Measurements from ENCODE around the gene EVC.
"Not testable (repeated sequence)": the region's sequence is repeated elsewhere in the genome, so short reads cannot be mapped to it uniquely, and the experiment has no call there.

The EVC gene

DNA sequence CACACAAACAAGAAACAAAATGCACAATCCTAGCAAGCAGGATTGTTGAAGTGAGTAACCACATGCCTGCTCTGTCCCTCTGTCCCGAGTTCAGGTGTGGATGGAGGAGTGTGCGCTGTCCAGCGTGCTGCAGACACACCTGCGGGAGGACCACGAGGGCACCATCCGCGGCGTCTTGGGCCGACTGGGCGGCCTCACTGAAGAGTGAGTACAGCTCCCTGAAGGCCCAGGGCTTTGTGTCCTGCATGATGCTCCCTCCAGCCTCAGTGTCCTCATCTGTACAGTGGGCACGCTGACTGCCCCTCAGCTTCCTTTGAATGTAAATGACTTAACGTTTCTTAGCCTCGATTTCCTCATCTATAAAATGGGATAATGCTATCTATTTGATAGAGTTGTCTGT is 82.5 kb downstream of the EVC start:
- no peak for DNase-seq

DNA sequence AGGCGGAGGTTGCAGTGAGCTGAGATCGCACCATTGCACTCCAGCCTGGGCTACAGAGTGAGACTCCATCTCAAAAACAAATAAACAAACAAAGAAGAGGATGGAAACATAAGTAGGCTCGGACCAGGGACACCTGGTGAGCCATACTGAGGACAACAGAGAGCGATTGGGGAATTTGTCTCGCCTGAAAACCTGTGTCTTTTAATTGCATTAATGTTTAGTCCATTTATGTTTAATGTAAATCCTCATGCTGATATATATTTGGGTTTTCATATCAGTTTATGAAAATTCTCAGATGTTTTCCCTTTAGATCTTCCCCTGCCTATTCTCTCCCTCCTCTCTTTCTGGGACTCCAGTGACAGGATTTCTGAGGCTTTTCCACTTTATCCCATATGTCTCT is 84.6 kb downstream of the EVC start:
- no peak for DNase-seq

- DNase-seq: no peak
Observed at GRCh38 chr4:5796976-5797375, 86.0 kb downstream of the EVC start.

- no peak for DNase-seq
Observed at GRCh38 chr4:5797866-5798265, 86.9 kb downstream of the EVC start.

GRCh38 chr4:5798462-5798861 is 87.5 kb downstream of the EVC start:
- no peak for DNase-seq

GRCh38 chr4:5798946-5799345 is 87.9 kb downstream of the EVC start:
- no peak for DNase-seq

DNA sequence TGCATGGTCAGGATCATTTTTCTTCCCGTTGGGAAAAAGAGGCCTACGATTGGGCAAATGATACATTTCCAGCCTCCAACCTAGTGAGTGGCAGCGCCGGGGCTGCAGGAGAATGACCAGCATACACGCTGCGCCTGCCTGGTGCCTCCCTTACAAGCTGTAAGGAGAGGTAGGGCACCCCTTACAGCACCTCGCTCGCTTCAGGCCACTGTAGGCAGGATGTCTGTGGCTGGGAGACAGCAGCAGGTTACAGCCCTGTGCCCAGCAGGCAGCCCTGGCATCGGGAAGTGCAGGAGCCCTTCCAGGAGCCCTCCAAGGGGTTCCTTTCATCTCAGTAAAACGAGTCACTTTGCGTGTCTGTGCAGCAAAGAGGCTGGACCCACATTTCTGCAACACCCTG is 88.4 kb downstream of the EVC start:
- no peak for DNase-seq

DNA sequence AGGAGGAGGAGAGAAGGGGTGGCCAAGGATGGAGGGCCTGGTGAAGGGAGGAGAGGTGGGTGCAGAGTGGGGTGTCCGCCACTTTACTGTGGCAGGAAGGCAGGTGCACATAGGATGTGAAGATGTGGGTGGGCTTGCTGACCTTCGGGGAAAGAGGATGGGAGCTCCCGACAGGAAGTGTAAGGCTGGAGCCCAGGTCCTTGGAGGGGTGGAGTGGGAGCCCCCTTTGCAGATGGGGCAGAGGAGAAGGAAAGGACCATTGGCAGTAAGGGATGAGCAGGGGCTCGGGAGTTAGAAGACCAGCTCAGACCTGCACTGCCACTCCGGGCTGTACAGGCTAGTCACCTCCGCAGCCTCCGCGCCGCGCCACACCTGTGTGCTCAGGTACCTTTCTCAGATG is 89.5 kb downstream of the EVC start:
- DNase-seq: no peak

GRCh38 chr4:5801696-5802095 is 90.7 kb downstream of the EVC start:
- no peak for DNase-seq

DNA sequence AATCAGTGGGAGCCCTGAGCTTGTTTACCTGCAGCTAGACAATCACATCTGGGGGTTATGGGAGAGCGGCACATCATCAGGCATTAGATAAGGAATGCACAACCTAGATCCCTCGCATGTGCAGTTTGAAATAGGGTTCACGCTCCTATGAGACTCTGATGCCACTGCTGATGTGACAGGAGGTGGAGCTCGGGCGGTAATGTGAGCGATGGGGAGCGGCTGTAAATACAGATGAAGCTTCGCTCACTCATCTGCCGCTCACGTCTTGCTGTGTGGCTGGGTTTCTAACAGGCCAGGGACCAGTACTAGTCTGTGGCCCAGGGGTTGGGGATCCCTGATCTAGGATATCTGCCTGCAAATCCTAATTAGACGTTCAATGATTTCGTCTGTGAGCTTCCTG is 91.6 kb downstream of the EVC start:
- no peak for DNase-seq

GRCh38 chr4:5804656-5805055 is 93.7 kb downstream of the EVC start:
- no peak for DNase-seq

DNA sequence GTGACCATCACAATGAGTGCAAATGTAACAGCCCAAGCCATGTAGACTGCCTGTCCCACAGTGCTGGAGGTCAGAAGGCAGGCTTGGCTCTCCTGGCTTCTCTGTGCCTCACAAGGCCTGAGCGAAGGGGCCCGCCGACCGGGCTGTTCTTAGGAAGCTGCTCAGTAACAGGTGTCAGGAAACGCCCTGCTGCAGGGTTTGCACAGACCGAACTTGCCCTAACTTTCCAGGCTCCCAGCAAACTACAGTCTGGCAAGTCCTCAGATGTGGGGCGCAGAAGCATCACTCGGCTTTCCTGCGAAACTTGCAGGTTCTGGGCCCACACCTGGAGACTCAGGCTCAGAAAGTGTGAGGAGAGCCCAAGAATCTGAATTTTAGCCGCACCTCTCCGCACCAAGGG is 94.3 kb downstream of the EVC start:
- no peak for DNase-seq

- no peak for DNase-seq
Observed at GRCh38 chr4:5808081-5808741, 97.2 kb downstream of the EVC start.

DNA sequence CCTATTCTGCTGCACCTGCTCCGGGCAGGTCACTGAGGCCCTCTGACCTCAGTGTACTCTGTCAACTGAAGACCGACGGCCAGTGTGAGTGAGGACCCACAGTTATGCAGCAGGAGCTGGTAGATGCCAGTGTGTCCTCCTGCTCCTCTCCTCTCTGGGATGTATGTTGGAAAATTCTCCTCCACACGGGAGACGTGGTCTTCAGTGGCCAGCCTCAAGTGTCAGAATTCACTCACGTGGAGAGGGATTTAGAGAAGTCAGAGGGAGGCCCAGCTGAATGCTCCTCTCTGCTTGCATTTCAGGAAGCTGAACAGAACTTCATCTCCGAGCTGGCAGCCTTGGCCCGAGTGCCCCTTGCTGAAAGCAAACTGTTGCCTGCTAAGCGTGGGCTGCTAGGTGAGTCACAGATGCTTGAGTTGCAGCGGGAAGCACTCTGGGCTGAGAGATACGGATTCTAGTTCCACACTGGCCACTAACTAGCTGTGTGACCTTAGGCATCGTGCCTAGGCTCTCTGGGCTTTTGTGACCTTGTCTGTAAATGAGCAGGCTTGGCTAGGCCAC is 98.3 kb downstream of the EVC start:
- no peak for DNase-seq

DNA sequence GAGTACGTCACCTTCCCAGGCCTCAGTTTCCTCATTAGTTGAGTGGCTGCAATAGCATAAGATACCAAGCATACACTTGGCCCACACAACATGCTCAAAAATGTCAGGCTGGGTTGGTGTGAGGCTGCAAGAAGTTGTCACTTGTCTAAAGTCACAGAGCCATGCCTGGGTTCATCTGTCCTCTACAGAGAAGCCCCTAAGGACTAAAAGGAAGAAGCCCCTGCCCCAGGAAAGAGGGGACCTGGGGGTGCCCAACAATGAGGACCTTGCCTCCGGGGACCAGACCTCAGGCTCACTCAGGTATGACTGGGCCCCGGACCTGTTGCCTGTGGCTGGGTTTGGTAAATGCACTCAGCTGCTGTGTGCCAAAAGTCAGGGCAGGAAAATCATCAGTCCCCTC is 99.2 kb downstream of the EVC start:
- no peak for DNase-seq

GRCh38 chr4:5810770-5811430 is 99.9 kb downstream of the EVC start:
- no peak for DNase-seq

GRCh38 chr4:5812057-5812456 is 101.1 kb downstream of the EVC start:
- not testable (repeated sequence) for DNase-seq

DNA sequence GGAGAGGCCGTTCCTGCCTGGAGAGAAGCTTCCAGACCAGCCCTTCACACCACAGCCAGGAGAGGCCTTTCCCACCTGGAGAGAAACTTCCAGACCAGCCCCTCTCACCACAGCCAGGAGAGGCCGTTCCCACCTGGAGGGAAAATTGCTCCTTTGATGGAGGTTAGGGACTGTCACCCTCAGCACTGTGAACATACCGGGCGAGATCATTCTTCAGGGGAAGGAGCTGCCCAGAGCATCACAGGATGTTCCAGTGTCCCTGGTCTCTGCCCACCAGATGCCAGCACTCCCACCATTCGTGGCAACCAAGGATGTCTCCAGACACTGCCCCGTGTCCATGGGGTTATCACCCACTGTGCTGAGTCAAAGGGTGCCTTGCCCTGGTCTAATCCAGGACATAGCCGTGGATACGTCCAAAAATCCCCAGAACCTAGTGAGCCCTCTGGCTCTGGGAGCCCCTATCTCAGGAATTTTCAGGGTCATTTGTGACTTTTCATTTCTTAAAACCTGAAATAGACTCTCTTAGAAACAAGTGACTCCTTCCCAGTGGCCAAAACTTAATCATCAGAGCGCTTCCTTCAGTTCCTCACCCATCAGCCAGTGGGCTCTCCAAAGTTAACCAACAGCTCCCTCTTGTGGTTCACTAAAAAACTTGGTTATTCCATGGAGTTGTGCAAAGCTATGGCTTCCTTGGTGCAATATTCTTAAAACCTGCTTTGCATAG is 101.7 kb downstream of the EVC start:
- peak; percentile 29 for DNase-seq

DNA sequence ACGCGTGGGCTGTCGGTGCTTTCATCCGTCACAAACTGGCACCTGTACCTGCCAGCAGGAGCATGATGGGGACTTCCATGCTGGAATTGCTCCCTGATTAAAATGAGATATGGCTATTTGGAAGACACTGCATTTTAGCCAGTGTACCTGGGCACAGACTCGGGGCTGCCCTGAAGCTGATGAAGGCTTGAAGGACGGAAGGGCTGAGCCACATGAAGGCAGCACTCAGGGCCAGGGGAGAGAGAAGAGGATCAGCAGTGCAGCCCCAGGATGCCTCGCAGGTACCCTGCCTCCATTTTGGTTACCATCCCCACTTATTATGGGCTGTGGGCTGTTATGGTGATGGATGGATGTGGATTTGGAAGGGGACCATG is 102.9 kb downstream of the EVC start:
- no peak for DNase-seq

- no peak for DNase-seq
Observed at GRCh38 chr4:5814421-5814820, 103.4 kb downstream of the EVC start.

DNA sequence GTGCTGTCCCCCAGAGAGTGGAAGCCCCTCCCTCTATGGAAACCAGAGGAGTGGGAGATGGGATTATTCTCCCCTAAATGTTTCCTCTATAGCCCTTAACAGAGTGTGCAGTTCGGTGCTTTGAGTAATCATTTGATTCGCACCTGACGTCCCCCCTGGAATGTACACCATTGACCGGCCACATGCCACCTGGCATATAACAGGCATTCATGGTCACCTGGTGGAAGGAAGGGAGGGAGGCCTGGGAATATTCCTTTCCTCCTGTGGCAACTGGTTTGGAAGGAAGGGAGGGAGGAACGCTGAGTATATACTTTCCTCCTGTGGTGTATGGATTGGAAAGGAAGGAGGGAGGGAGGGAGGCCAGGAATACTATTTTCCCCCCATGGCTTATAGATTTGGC is 104.6 kb downstream of the EVC start:
- no peak for DNase-seq

DNA sequence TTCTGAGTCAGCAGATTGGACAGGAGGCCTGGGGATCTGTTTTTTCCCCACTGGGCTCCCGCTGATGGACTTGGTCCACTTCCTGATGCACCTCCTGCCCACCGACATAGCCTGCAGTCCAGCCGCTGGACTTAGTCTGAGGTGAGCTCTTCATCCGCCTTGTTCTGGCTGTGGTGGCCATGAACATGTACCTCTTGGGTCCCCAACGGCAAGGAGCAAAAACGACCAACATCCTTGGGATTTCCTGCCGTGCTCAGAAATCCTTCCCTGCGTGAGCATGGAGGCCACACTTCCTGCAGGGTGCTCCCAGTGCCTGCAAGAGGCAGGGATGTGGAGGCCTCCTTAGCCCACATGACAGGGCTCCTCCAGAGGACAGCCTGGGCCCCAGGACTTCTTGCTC is 105.1 kb downstream of the EVC start:
- DNase-seq: no peak

DNA sequence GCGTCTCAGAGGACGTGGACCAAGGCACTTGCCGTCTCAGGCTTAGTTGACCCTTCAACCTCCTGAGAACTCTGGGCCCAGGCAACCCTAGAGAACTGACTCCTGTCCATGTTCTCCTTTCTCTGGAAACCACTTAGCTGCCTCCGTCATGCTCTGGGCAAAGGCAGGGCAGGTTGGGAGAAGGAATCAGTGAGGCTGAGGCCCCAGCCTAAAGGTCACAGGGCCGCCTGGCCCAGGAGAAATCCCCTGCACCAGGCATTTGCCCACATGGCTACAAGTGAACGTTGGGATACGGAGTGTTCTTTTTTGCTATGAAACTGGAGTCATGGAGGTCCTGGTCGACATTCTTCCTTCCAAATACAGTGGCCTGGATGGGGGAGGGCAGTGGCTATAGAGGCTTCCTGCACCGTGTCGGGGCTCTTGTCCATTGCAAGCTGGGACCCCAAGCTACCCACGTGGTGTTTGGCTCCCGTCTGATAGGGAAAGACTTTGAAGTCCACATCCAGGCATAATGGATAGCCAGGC is 105.9 kb downstream of the EVC start:
- no peak for DNase-seq

Data from NCI-H2227 treated with DMSO at 0.1 percent for 48 hours (cell line).